SU-DHL-6 (cell line): ENCODE measurements around the gene PFKM.

Source experiments
- EZH2phosphoT487 ChIP-seq: fragments of 200-600 bp; sonication (generic), shearing (Covaris generic); conservative IDR thresholded peaks from 2 replicates; pipeline ENCODE4 v1.6.1; 2018; ENCODE audit warnings: mild to moderate bottlenecking, antibody characterized with exemption, low read length, moderate library complexity, mixed read lengths
- TF ChIP-seq, protein P1 (sequence below): fragments of 200-600 bp; sonication (generic); IDR thresholded peaks from one replicate; pipeline ENCODE4 v1.5.1; 2017; ENCODE audit warnings: antibody characterized with exemption, mild to moderate bottlenecking, low read length, moderate library complexity; ENCODE audit not compliant: insufficient read depth, poor library complexity, severe bottlenecking

DNA sequence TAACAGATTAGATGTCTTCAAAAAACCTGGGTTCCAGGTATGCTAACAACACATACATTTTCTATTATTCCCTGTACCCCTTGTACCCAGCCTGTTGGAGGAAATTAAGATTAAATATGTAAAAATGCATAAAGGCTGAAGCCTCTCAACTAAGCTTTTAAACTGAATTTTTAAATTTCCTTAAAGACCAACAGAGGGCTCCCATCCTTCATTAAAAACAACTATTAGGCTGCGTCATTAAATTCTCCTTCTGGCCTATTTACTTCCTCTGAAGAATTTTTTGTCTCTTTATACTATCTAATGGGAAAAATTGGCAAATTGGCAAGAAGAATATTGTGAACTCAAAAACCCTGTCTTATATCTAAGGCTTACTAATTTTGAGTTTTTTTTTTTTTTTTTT, 35.1 kb upstream of the PFKM start:
- TF ChIP-seq, protein P1, sequence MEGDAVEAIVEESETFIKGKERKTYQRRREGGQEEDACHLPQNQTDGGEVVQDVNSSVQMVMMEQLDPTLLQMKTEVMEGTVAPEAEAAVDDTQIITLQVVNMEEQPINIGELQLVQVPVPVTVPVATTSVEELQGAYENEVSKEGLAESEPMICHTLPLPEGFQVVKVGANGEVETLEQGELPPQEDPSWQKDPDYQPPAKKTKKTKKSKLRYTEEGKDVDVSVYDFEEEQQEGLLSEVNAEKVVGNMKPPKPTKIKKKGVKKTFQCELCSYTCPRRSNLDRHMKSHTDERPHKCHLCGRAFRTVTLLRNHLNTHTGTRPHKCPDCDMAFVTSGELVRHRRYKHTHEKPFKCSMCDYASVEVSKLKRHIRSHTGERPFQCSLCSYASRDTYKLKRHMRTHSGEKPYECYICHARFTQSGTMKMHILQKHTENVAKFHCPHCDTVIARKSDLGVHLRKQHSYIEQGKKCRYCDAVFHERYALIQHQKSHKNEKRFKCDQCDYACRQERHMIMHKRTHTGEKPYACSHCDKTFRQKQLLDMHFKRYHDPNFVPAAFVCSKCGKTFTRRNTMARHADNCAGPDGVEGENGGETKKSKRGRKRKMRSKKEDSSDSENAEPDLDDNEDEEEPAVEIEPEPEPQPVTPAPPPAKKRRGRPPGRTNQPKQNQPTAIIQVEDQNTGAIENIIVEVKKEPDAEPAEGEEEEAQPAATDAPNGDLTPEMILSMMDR: peak; percentile 26
- TF ChIP-seq EZH2phosphoT487: no peak
